Transverse colon (tissue), 4 donors: Measurements from ENCODE around the gene RAB11FIP3. TPM values are rescaled to one million over a fixed set of nuclear protein-coding genes. Genes with fewer than 3 reads are reported as not detected.

Source experiments
- DNase-seq: peaks from one replicate; pipeline ENCODE4 v3.0.0-alpha.2; 2019
- H3K27ac ChIP-seq, 4 donors: fragments of 200-600 bp; sonication (generic); 2 replicates each; pipeline ENCODE4 v1.5.1; 2016 to 2018; ENCODE audit warnings: inconsistent platforms in 4 of 4
- H3K27me3 ChIP-seq: fragments of 200-600 bp; sonication (generic); 2 replicates; pipeline ENCODE4 v1.5.1; 2017; ENCODE audit warnings: inconsistent platforms
- H3K36me3 ChIP-seq, 4 donors: fragments of 200-600 bp; sonication (generic); 2 replicates each; pipeline ENCODE4 v1.5.1; 2017 to 2019; ENCODE audit warnings: inconsistent platforms in 4 of 4
- H3K4me1 ChIP-seq, 4 donors: fragments of 200-600 bp; sonication (generic); 2 replicates each; pipeline ENCODE4 v1.5.1; 2017 to 2020; ENCODE audit warnings: inconsistent platforms in 4 of 4
- H3K4me3 ChIP-seq, 4 donors: fragments of 200-600 bp; sonication (generic); 1 replicate in 1 of 4; 2 replicates in 3 of 4; pipeline versions ENCODE4 v1.5.1 to v1.6.1; 2017 to 2019; ENCODE audit warnings: inconsistent platforms in 4 of 4
- H3K9me3 ChIP-seq, 2 donors: fragments of 200-600 bp; sonication (generic); 2 replicates each; pipeline ENCODE4 v1.5.1; 2017 to 2019; ENCODE audit warnings: inconsistent platforms in 2 of 2
- EP300 ChIP-seq: sonication (generic); formaldehyde crosslinking; IDR thresholded peaks from one replicate; pipeline ENCODE4 v1.6.1; 2017; ENCODE audit warnings: antibody characterized with exemption, low read depth
- POLR2A ChIP-seq: fragments of 450-650 bp; IDR thresholded peaks from one replicate; pipeline ENCODE4 v1.6.1; 2016; ENCODE audit warnings: antibody characterized with exemption, mild to moderate bottlenecking, moderate library complexity
- POLR2AphosphoS5 ChIP-seq, 3 donors: sonication (generic); formaldehyde crosslinking; IDR thresholded peaks; one replicate each; pipeline ENCODE4 v1.6.1; 2016; ENCODE audit warnings: antibody characterized with exemption in 3 of 3
- WGBS, 2 donors: methylation state at CpG; one replicate each; pipeline ENCODE4 v1.1.5; 2018; ENCODE audit warnings: low coverage in 1 of 2; 5-methylcytosine and 5-hydroxymethylcytosine counted together
- in situ Hi-C, 4 donors: fragments of 200-750 bp; cut with MboI; loops; one replicate each; pipeline versions ENCODE4 v1.15.0 to v1.15.1; 2017; ENCODE audit warnings: low sequenced_read_pairs in 3 of 4, low pct_ligation_motif_present in 1 of 4, low pct_unique_long_range_greater_than_20kb in 1 of 4
- intact Hi-C: fragments of 100-400 bp; cut with DNase I; formaldehyde crosslinking; loops from one replicate; pipeline ENCODE4 v1.15.1; 2023; ENCODE audit warnings: low total_unique reads
- total RNA-seq, 4 donors: library from RNA; depleted of rRNA; stranded (reverse); fragments of >200 nt; gene quantifications; one replicate each; pipeline ENCODE4 v1.1.0, GENCODE V29; 2016
- TF ChIP-seq, protein P1 (sequence below), 5 experiments: fragments of 200-600 bp in 3 of 5; fragments of 450-650 bp in 2 of 5; sonication (generic) in 3 of 5; IDR thresholded peaks; 1 replicate in 2 of 5; 2 replicates in 3 of 5; pipeline ENCODE4 v1.5.1; 2016 to 2017; ENCODE audit warnings: antibody characterized with exemption in 5 of 5, inconsistent platforms in 3 of 5, mild to moderate bottlenecking in 2 of 5, moderate library complexity in 1 of 5

Gene RAB11FIP3
- total RNA-seq, 4 donors from 2014 or later, result 21.6 to 56.5 (median 42.2) TPM

DNA sequence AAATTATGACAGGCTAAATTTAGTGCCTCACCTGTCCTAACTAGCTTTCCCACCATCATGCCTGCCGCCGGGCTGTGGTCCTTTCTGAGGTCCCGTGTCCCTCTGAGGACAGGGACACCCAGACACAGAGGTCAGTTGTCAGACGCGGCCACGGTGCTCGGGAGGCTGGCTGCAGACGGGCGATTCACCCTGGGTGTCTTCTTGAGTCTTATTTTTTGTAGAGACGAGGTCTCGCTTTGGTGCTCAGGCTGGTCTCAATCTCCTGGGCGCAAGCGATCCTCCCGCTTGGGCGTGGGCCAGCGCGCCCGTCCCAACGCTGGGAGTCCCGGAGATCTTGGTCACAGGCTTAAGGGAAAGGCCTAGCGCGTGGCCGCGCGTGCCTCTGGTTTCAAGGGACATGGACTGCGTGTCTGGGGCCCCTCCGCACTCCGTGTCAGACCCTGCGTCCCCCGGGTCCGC lies 797 bp upstream of the RAB11FIP3 start:
- TF ChIP-seq POLR2A (no peak), EP300 (no peak), POLR2AphosphoS5 (IDR thresholded peaks at IDR 0.05) (no peak)
- TF ChIP-seq, protein P1, sequence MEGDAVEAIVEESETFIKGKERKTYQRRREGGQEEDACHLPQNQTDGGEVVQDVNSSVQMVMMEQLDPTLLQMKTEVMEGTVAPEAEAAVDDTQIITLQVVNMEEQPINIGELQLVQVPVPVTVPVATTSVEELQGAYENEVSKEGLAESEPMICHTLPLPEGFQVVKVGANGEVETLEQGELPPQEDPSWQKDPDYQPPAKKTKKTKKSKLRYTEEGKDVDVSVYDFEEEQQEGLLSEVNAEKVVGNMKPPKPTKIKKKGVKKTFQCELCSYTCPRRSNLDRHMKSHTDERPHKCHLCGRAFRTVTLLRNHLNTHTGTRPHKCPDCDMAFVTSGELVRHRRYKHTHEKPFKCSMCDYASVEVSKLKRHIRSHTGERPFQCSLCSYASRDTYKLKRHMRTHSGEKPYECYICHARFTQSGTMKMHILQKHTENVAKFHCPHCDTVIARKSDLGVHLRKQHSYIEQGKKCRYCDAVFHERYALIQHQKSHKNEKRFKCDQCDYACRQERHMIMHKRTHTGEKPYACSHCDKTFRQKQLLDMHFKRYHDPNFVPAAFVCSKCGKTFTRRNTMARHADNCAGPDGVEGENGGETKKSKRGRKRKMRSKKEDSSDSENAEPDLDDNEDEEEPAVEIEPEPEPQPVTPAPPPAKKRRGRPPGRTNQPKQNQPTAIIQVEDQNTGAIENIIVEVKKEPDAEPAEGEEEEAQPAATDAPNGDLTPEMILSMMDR (IDR thresholded peaks at IDR 0.05), result no peak
- 4% methylated on average over 31 of the region's 31 CpGs; no CpG with 5 or more reads in 1 of the 2 donors for WGBS, 2 donors
- Histone ChIP-seq H3K9me3 (no peaks in the 10 kb centered on the region), H3K4me1 (peaks cover 10 to 41% (median 26%) of the 10 kb centered on the region in 4 donors), H3K36me3 (no peaks in the 10 kb centered on the region), H3K4me3 (peak overlapping the region; percentile 48 to 79 (median 56)), H3K27me3 (peaks cover 9% of the 10 kb centered on the region), H3K27ac (peak overlapping the region; percentile 87 to 95 (median 91))
- peak; percentile 44 for DNase-seq
- in situ Hi-C loops (no loop called here), intact Hi-C loops (no loop called here)

DNA sequence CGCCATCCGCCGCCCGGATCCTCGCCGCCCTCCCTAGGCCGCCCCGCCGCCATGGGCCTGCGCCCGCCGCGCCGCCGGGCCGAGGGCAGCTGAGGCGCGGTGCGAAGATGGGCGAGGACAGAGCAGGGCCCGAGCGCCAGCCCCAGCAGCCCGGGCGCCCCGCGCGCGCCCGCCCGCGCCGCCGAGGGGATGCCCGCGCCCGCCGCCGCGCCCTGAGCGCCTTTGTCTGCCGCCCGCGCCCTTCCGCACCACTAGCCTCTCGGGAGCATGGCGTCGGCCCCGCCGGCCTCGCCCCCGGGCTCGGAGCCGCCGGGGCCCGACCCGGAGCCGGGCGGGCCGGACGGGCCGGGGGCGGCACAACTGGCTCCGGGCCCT lies 278 bp downstream of the RAB11FIP3 start:
- in situ Hi-C loops, result no loop called here
- Histone ChIP-seq H3K36me3 (no peaks in the 10 kb centered on the region), H3K27me3 (peaks cover 9% of the 10 kb centered on the region), H3K27ac (peak overlapping the region; percentile 87 to 95 (median 91)), H3K4me3 (peak overlapping the region; percentile 48 to 79 (median 56)), H3K4me1 (peaks cover 10 to 41% (median 26%) of the 10 kb centered on the region in 4 donors), H3K9me3 (no peaks in the 10 kb centered on the region)
- 0% methylated on average over 20 of the region's 63 CpGs; no CpG with 5 or more reads in 1 of the 2 donors for WGBS, 2 donors
- intact Hi-C loops, result no loop called here
- DNase-seq, result no peak
- TF ChIP-seq POLR2AphosphoS5 (IDR thresholded peaks at IDR 0.05) (no peak), POLR2A (no peak), EP300 (no peak)
- TF ChIP-seq, protein P1 (IDR thresholded peaks at IDR 0.05), result no peak

DNA sequence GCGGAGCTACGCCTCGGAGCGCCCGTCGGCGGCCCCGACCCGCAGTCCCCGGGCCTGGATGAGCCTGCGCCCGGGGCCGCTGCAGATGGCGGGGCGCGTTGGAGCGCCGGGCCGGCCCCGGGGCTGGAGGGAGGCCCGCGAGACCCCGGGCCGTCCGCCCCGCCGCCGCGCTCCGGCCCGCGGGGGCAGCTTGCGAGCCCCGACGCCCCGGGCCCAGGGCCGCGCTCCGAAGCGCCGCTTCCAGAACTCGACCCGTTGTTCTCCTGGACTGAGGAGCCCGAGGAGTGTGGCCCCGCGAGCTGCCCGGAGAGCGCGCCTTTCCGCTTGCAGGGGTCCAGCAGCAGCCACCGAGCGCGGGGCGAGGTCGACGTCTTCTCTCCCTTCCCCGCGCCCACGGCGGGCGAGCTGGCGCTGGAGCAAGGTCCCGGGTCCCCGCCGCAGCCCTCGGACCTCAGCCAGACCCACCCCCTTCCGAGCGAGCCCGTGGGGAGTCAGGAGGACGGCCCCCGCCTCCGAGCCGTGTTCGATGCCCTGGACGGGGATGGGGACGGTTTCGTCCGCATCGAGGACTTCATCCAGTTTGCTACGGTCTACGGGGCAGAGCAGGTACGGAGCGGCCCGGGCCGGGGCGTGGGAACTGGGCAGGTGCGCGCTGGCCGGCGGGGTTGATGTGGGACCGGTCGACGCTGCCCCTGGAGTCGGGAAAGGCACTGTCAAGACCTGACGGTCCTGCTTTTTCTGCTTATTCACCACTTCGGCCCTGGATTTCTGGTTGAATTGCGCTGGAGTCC lies 861 bp downstream of the RAB11FIP3 start:
- TF ChIP-seq POLR2AphosphoS5 (IDR thresholded peaks at IDR 0.05), result no peak
- no peak for TF ChIP-seq EP300
- TF ChIP-seq POLR2A, result no peak
- TF ChIP-seq, protein P1 (IDR thresholded peaks at IDR 0.05), result no peak
- intact Hi-C loops, result no loop called here
- DNase-seq, result peak; percentile 25
- in situ Hi-C loops, result no loop called here
- Histone ChIP-seq H3K4me1 (peaks cover 10 to 41% (median 26%) of the 10 kb centered on the region in 4 donors), H3K27ac (peak overlapping the region in 3 of 4 donors; percentile 31 to 93 (median 87)), H3K36me3 (no peaks in the 10 kb centered on the region), H3K4me3 (peak overlapping the region; percentile 15 to 57 (median 52)), H3K27me3 (peaks cover 9% of the 10 kb centered on the region), H3K9me3 (no peaks in the 10 kb centered on the region)
- WGBS, 2 donors, result 0% methylated on average over 2 to 64 of the region's 97 CpGs

DNA sequence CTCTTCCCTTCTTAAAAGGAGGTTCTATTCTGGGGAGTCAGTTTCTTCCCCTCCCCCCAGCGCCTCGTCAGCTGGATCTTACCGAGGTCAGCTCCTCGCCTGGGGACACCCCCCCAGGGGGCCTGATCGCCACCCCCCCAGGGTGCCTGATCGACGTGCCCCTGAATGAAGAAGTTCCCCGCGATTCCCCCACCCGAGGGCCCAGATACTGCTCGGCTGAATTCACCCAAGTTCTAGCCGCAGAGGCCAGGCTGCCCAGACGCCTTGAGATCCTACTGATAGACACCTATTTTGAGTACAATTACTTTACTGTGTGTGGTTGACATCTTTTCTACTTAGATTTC lies 1.4 kb downstream of the RAB11FIP3 start:
- no peak overlapping the region for H3K27ac ChIP-seq
- H3K9me3 ChIP-seq, result no peaks in the 10 kb centered on the region
- peaks cover 10 to 41% (median 26%) of the 10 kb centered on the region in 4 donors for H3K4me1 ChIP-seq
- TF ChIP-seq, protein P1 (IDR thresholded peaks at IDR 0.05), result no peak
- TF ChIP-seq POLR2A (no peak), POLR2AphosphoS5 (IDR thresholded peaks at IDR 0.05) (no peak), EP300 (no peak)
- no peaks in the 10 kb centered on the region for H3K36me3 ChIP-seq
- peaks cover 9% of the 10 kb centered on the region for H3K27me3 ChIP-seq
- WGBS, 2 donors, result 0 to 13% methylated on average over 2 to 13 of the region's 13 CpGs
- intact Hi-C loops (no loop called here), in situ Hi-C loops (no loop called here)
- no peak for DNase-seq
- peak overlapping the region; percentile 15 to 57 (median 52) for H3K4me3 ChIP-seq
